Endodermal cell (in vitro differentiated cells): Measurements from ENCODE around the gene IFI6. TPM values are rescaled to one million over a fixed set of nuclear protein-coding genes. Genes with fewer than 3 reads are reported as not detected.
"Not testable (repeated sequence)": the region's sequence is repeated elsewhere in the genome, so short reads cannot be mapped to it uniquely, and the experiment has no call there.

Experiments used
- DNase-seq: peaks from one replicate; pipeline ENCODE4 v3.0.0-alpha.2; 2017
- H3K27ac ChIP-seq: 2 replicates; pipeline ENCODE4 v1.5.1; 2013; ENCODE audit warnings: mild to moderate bottlenecking, low read depth, low read length, moderate library complexity
- H3K27me3 ChIP-seq: 2 replicates; pipeline ENCODE4 v1.6.1; 2013; ENCODE audit warnings: mild to moderate bottlenecking, low read length, moderate library complexity; ENCODE audit not compliant: insufficient read depth, control insufficient read depth, poor library complexity, severe bottlenecking
- H3K36me3 ChIP-seq: 2 replicates; pipeline ENCODE4 v1.7.0; 2013; ENCODE audit warnings: mild to moderate bottlenecking, low read length, moderate library complexity; ENCODE audit not compliant: control insufficient read depth, insufficient read depth
- H3K4me1 ChIP-seq: one replicate; pipeline ENCODE4 v1.7.0; 2013; ENCODE audit warnings: low read length; ENCODE audit not compliant: control insufficient read depth, insufficient read depth
- H3K4me3 ChIP-seq: 2 replicates; pipeline ENCODE4 v1.5.1; 2013; ENCODE audit warnings: mild to moderate bottlenecking, low read length, moderate library complexity
- H3K9ac ChIP-seq: 2 replicates; pipeline ENCODE4 v1.6.1; 2013; ENCODE audit warnings: mild to moderate bottlenecking, low read length, moderate library complexity; ENCODE audit not compliant: poor library complexity, severe bottlenecking; ENCODE audit errors: extremely low read depth
- H3K9me3 ChIP-seq: 2 replicates; pipeline ENCODE4 v1.6.1; 2013; ENCODE audit warnings: mild to moderate bottlenecking, low read length, moderate library complexity; ENCODE audit not compliant: control insufficient read depth
- H3K27ac Mint-ChIP-seq: 2 replicates; pipeline ENCODE4 v1.8.0; 2020; ENCODE audit warnings: mixed read lengths
- H3K27me3 Mint-ChIP-seq: 2 replicates; pipeline ENCODE4 v1.8.0; 2021; ENCODE audit warnings: mild to moderate bottlenecking, mixed read lengths; ENCODE audit not compliant: insufficient read depth
- H3K36me3 Mint-ChIP-seq: 2 replicates; pipeline ENCODE4 v1.8.0; 2020; ENCODE audit warnings: low read depth, mixed read lengths
- H3K4me1 Mint-ChIP-seq: 2 replicates; pipeline ENCODE4 v1.8.0; 2020; ENCODE audit warnings: mixed read lengths
- H3K4me3 Mint-ChIP-seq: 2 replicates; pipeline ENCODE4 v1.8.0; 2020; ENCODE audit warnings: mild to moderate bottlenecking, moderate library complexity, mixed read lengths
- H3K9me3 Mint-ChIP-seq: 2 replicates; pipeline ENCODE4 v1.8.0; 2020; ENCODE audit warnings: mild to moderate bottlenecking, mixed read lengths
- WGBS, 2 experiments: methylation state at CpG; one replicate each; pipeline versions ENCODE4 v1.1.5 to v1.1.7; 2013; ENCODE audit warnings: missing lambda C conversion rate in 2 of 2, mixed read lengths in 1 of 2; ENCODE audit not compliant: insufficient coverage in 1 of 2, insufficient read length in 1 of 2; 5-methylcytosine and 5-hydroxymethylcytosine counted together
- total RNA-seq, 2 donors: library from RNA; stranded (reverse); fragmentation: NEBNext Ultra II Directional in 1 of 2; extraction: Animal tissue kit (Norgen Biotek cat#: 25700) in 1 of 2; gene quantifications; 2 replicates in 1 of 2; 3 replicates in 1 of 2; pipeline ENCODE4 v1.2.1, GENCODE V29; 2021
- TF ChIP-seq, protein P1 (sequence below): fragments of 200-600 bp; sonication (generic); conservative IDR thresholded peaks from 2 replicates; pipeline ENCODE4 v1.5.0; 2021; ENCODE audit warnings: antibody characterized with exemption, mild to moderate bottlenecking

IFI6 gene
- total RNA-seq, 2 donors from 2014 or later = 0.71 to 1.1 TPM

GRCh38 chr1:27705545-27705944 is 33.6 kb upstream of the IFI6 start:
- DNase-seq = no peak
- H3K9ac ChIP-seq = no peak overlapping the region

DNA sequence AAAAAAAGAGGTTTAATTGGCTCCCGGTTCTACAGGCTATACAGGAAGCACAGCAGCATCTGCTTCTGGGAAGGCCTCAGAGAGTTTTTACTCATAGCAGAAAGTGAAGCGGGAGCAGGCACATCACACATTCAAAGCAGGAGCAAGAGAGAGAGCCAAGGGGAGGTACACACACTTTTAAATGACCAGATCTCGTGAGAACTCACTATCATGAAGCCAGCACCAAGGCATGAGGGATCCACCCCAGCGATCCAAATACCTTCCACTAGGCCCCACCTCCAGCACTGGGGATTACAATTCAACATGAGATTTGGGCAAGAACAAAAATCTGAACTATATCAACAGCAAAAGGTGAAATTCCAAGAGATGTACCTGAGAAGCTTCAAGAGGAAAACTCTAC is 33.0 kb upstream of the IFI6 start:
- no peak overlapping the region for H3K27ac Mint-ChIP-seq
- WGBS, 2 experiments = 90 to 100% methylated on average over 1 to 4 of the region's 4 CpGs
- no peak for DNase-seq
- H3K4me3 Mint-ChIP-seq = no peak overlapping the region
- no peaks in the 10 kb centered on the region for H3K27me3 Mint-ChIP-seq
- peaks cover 10% of the 10 kb centered on the region for H3K9me3 ChIP-seq
- TF ChIP-seq, protein P1, sequence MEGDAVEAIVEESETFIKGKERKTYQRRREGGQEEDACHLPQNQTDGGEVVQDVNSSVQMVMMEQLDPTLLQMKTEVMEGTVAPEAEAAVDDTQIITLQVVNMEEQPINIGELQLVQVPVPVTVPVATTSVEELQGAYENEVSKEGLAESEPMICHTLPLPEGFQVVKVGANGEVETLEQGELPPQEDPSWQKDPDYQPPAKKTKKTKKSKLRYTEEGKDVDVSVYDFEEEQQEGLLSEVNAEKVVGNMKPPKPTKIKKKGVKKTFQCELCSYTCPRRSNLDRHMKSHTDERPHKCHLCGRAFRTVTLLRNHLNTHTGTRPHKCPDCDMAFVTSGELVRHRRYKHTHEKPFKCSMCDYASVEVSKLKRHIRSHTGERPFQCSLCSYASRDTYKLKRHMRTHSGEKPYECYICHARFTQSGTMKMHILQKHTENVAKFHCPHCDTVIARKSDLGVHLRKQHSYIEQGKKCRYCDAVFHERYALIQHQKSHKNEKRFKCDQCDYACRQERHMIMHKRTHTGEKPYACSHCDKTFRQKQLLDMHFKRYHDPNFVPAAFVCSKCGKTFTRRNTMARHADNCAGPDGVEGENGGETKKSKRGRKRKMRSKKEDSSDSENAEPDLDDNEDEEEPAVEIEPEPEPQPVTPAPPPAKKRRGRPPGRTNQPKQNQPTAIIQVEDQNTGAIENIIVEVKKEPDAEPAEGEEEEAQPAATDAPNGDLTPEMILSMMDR = no peak
- no peaks in the 10 kb centered on the region for H3K36me3 ChIP-seq
- H3K4me1 Mint-ChIP-seq = no peaks in the 10 kb centered on the region
- no peaks in the 10 kb centered on the region for H3K27me3 ChIP-seq
- no peak overlapping the region for H3K4me3 ChIP-seq
- peaks cover 30% of the 10 kb centered on the region for H3K9me3 Mint-ChIP-seq
- no peaks in the 10 kb centered on the region for H3K4me1 ChIP-seq
- H3K9ac ChIP-seq = no peak overlapping the region
- H3K27ac ChIP-seq = no peak overlapping the region
- H3K36me3 Mint-ChIP-seq = no peaks in the 10 kb centered on the region

More at GRCh38 chr1:27705545-27705944, 33.6 kb upstream of the IFI6 start:
- Histone ChIP-seq H3K36me3 (no peaks in the 10 kb centered on the region), H3K27me3 (no peaks in the 10 kb centered on the region), H3K9me3 (peaks cover 10% of the 10 kb centered on the region), H3K4me3 (no peak overlapping the region), H3K27ac (no peak overlapping the region), H3K4me1 (no peaks in the 10 kb centered on the region)
- H3K27me3 Mint-ChIP-seq = no peaks in the 10 kb centered on the region
- TF ChIP-seq, protein P1 = no peak
- H3K4me1 Mint-ChIP-seq = no peaks in the 10 kb centered on the region
- WGBS, 2 experiments = 94% methylated on average over 2 of the region's 2 CpGs; no CpG with 5 or more reads in 1 of the 2 experiments
- H3K9me3 Mint-ChIP-seq = peaks cover 30% of the 10 kb centered on the region
- no peaks in the 10 kb centered on the region for H3K36me3 Mint-ChIP-seq
- H3K27ac Mint-ChIP-seq = no peak overlapping the region
- no peak overlapping the region for H3K4me3 Mint-ChIP-seq

DNA sequence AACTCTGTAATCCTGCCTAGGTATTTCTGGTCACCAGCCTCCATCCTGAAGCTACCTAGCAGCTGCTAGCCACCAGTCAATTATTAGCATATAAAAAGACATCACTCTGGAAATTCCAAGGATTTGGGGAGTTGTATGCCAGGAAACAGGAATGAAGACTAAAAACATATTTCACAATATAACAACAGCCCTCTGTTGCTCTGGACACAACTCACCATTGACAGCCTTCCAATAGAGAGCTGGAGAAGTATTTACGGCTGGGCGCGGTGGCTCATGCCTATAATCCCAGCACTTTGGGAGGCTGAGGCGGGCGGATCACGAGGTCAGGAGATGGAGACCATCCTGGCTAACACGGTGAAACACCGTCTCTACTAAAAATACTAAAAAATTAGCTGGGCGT is 24.8 kb upstream of the IFI6 start:
- H3K36me3 ChIP-seq, H3K4me3 Mint-ChIP-seq, H3K27me3 Mint-ChIP-seq, H3K27ac ChIP-seq, H3K4me3 ChIP-seq, H3K27ac Mint-ChIP-seq, H3K4me1 Mint-ChIP-seq, H3K4me1 ChIP-seq, H3K27me3 ChIP-seq, DNase-seq, H3K36me3 Mint-ChIP-seq, H3K9ac ChIP-seq: not testable (repeated sequence)
- 84 to 100% methylated on average over 1 to 9 of the region's 9 CpGs for WGBS, 2 experiments
- H3K9me3 ChIP-seq = peaks cover 12% of the 10 kb centered on the region
- H3K9me3 Mint-ChIP-seq = peaks cover 13% of the 10 kb centered on the region

GRCh38 chr1:27690183-27690582 is 18.2 kb upstream of the IFI6 start:
- no peaks in the 10 kb centered on the region for H3K27me3 Mint-ChIP-seq
- Histone ChIP-seq H3K4me1 (peaks cover 6% of the 10 kb centered on the region), H3K36me3 (no peaks in the 10 kb centered on the region), H3K4me3 (no peak overlapping the region), H3K9ac (no peak overlapping the region), H3K27me3 (no peaks in the 10 kb centered on the region), H3K9me3 (peaks cover 28% of the 10 kb centered on the region), H3K27ac (no peak overlapping the region)
- TF ChIP-seq, protein P1 = no peak
- 74 to 86% methylated on average over 1 to 2 of the region's 2 CpGs for WGBS, 2 experiments
- peaks cover 13% of the 10 kb centered on the region for H3K9me3 Mint-ChIP-seq
- peaks cover 22% of the 10 kb centered on the region for H3K4me1 Mint-ChIP-seq
- no peak overlapping the region for H3K27ac Mint-ChIP-seq
- DNase-seq = no peak
- H3K4me3 Mint-ChIP-seq = no peak overlapping the region
- no peaks in the 10 kb centered on the region for H3K36me3 Mint-ChIP-seq
